IMR-90 (cell line): ENCODE measurements around the gene LAMA2. TPM values are rescaled to one million over a fixed set of nuclear protein-coding genes. Genes with fewer than 3 reads are reported as not detected.

ENCODE experiments used
- ATAC-seq: fragments of 200-7000 bp; cut with Tn5 transposase; 2 replicates; pipeline ENCODE4 v1.9.1; 2020; ENCODE audit warnings: low read depth, mild to moderate bottlenecking, moderate library complexity
- BruUV-seq: library from RNA; stranded (reverse); fragments of 400-500 nt; replicated peaks from 2 replicates; lab custom pipeline; 2021; lab: Mats Ljungman, UMichigan
- CTCF ChIA-PET: fragments of 300-600 bp; formaldehyde crosslinking; extraction: SDS; loops from one replicate; lab custom pipeline; 2021; ENCODE audit warnings: antibody characterized with exemption; lab: Yijun Ruan, JAX
- POLR2A ChIA-PET: fragments of 300-600 bp; sonication (Branson Sonifier 250); formaldehyde crosslinking; loops from one replicate; lab custom pipeline; 2022; ENCODE audit warnings: antibody characterized with exemption; ENCODE audit not compliant: unreplicated experiment; lab: Charles Lee
- DNase-seq: peaks from one replicate; pipeline ENCODE4 v3.0.0; 2013
- H2AFZ ChIP-seq: replicated peaks from 2 replicates; pipeline ENCODE3; 2013; ENCODE audit warnings: low read length, mild to moderate bottlenecking; ENCODE audit not compliant: poor library complexity
- H2AK5ac ChIP-seq: 2 replicates; pipeline ENCODE4 v1.6.1; 2013; ENCODE audit warnings: low read depth, low read length, inconsistent platforms
- H2AK9ac ChIP-seq: replicated peaks from 2 replicates; pipeline ENCODE3; 2013; ENCODE audit warnings: mild to moderate bottlenecking, low read depth, low read length, moderate library complexity; ENCODE audit not compliant: poor library complexity
- H2BK120ac ChIP-seq: 2 replicates; pipeline ENCODE4 v1.6.1; 2013; ENCODE audit warnings: low read depth, low read length, inconsistent platforms
- H2BK15ac ChIP-seq: 3 replicates; pipeline ENCODE4 v1.6.1; 2013; ENCODE audit warnings: low read depth, low read length, inconsistent platforms
- H2BK20ac ChIP-seq: 2 replicates; pipeline ENCODE4 v1.6.1; 2013; ENCODE audit warnings: low read depth, mild to moderate bottlenecking, inconsistent platforms, low read length, moderate library complexity
- H2BK5ac ChIP-seq: 2 replicates; pipeline ENCODE4 v1.6.1; 2013; ENCODE audit warnings: mild to moderate bottlenecking, low read depth, low read length, inconsistent platforms; ENCODE audit not compliant: poor library complexity, severe bottlenecking
- H3K14ac ChIP-seq: replicated peaks from 2 replicates; pipeline ENCODE4 v1.6.1; 2013; ENCODE audit warnings: low read depth, low read length, inconsistent platforms
- H3K18ac ChIP-seq: 2 replicates; pipeline ENCODE4 v1.6.1; 2013; ENCODE audit warnings: low read depth, low read length, control low read depth
- H3K23ac ChIP-seq: 2 replicates; pipeline ENCODE4 v1.6.1; 2013; ENCODE audit warnings: low read depth, low read length, inconsistent platforms
- H3K27ac ChIP-seq: 2 replicates; pipeline ENCODE4 v1.5.1; 2013; ENCODE audit warnings: mild to moderate bottlenecking, control low read depth, low read length; ENCODE audit not compliant: insufficient read depth
- H3K27me3 ChIP-seq: 2 replicates; pipeline ENCODE4 v1.6.1; 2013; ENCODE audit warnings: low read length; ENCODE audit not compliant: control insufficient read depth, insufficient read depth
- H3K36me3 ChIP-seq: 2 replicates; pipeline ENCODE4 v1.6.1; 2013; ENCODE audit warnings: low read length, mixed read lengths; ENCODE audit not compliant: control insufficient read depth, insufficient read depth
- H3K4ac ChIP-seq: 2 replicates; pipeline ENCODE4 v1.6.1; 2013; ENCODE audit warnings: low read depth, low read length, inconsistent platforms
- H3K4me1 ChIP-seq: 2 replicates; pipeline ENCODE4 v1.6.1; 2013; ENCODE audit warnings: low read length, mixed read lengths; ENCODE audit not compliant: control insufficient read depth, insufficient read depth
- H3K4me2 ChIP-seq: 2 replicates; pipeline ENCODE4 v1.6.1; 2013; ENCODE audit warnings: low read depth, mild to moderate bottlenecking, control low read depth, low read length, moderate library complexity
- H3K4me3 ChIP-seq: 2 replicates; pipeline ENCODE4 v1.5.1; 2013; ENCODE audit warnings: low read depth, mild to moderate bottlenecking, control low read depth, low read length, moderate library complexity; ENCODE audit not compliant: insufficient read depth
- H3K56ac ChIP-seq: 2 replicates; pipeline ENCODE4 v1.6.1; 2013; ENCODE audit warnings: low read length, inconsistent platforms; ENCODE audit not compliant: insufficient read depth; ENCODE audit errors: extremely low read depth
- H3K79me1 ChIP-seq, 2 experiments: 2 replicates each; pipeline ENCODE4 v1.6.1; 2013; ENCODE audit warnings: low read length in 2 of 2, inconsistent platforms in 1 of 2, low read depth in 1 of 2
- H3K9ac ChIP-seq: 2 replicates; pipeline ENCODE4 v1.6.1; 2013; ENCODE audit warnings: low read depth, low read length, control low read depth
- H3K9me1 ChIP-seq: 2 replicates; pipeline ENCODE4 v1.6.1; 2013; ENCODE audit warnings: low read length, inconsistent platforms; ENCODE audit not compliant: insufficient read depth
- H3K9me3 ChIP-seq: 2 replicates; pipeline ENCODE4 v1.6.1; 2013; ENCODE audit warnings: low read length; ENCODE audit not compliant: control insufficient read depth, insufficient read depth
- H4K20me1 ChIP-seq: 2 replicates; pipeline ENCODE4 v1.6.1; 2013; ENCODE audit warnings: low read length, inconsistent platforms; ENCODE audit not compliant: insufficient read depth
- H4K5ac ChIP-seq: 2 replicates; pipeline ENCODE4 v1.6.1; 2013; ENCODE audit warnings: mild to moderate bottlenecking, low read depth, low read length, control low read depth
- H4K8ac ChIP-seq, 2 experiments: 2 replicates each; pipeline ENCODE4 v1.6.1; 2013; ENCODE audit warnings: low read depth in 2 of 2, low read length in 2 of 2, control low read depth in 1 of 2, inconsistent platforms in 1 of 2
- H4K91ac ChIP-seq: 2 replicates; pipeline ENCODE4 v1.6.1; 2013; ENCODE audit warnings: low read depth, low read length, inconsistent platforms; ENCODE audit not compliant: insufficient read depth
- MAZ ChIP-seq: IDR thresholded peaks from 2 replicates; pipeline ENCODE4 v1.6.1; 2012; ENCODE audit warnings: low read depth, mild to moderate bottlenecking, low read length, improper control_type of control experiment, moderate library complexity, borderline replicate concordance
- MXI1 ChIP-seq: IDR thresholded peaks from 2 replicates; pipeline ENCODE4 v1.6.1; 2012; ENCODE audit warnings: low read depth, mild to moderate bottlenecking, low read length, moderate library complexity, borderline replicate concordance
- NFE2L2 ChIP-seq: fragments of 150-350 bp; IDR thresholded peaks from 2 replicates; pipeline ENCODE4 v1.6.1; 2016; ENCODE audit warnings: low read depth, mild to moderate bottlenecking, low read length
- RCOR1 ChIP-seq: IDR thresholded peaks from 2 replicates; pipeline ENCODE4 v1.6.1; 2012; ENCODE audit warnings: mild to moderate bottlenecking, low read length, improper control_type of control experiment; ENCODE audit not compliant: insufficient replicate concordance
- RFX5 ChIP-seq: IDR thresholded peaks from 2 replicates; pipeline ENCODE4 v1.8.0; 2012; ENCODE audit warnings: low read depth, mild to moderate bottlenecking, low read length, moderate library complexity
- SMC3 ChIP-seq: fragments of 150-350 bp; IDR thresholded peaks from 2 replicates; pipeline ENCODE4 v1.6.1; 2016; ENCODE audit warnings: low read depth, mild to moderate bottlenecking, antibody characterized with exemption, low read length, moderate library complexity
- WGBS, 2 experiments: methylation state at CpG; one replicate each; pipeline versions ENCODE4 v1.1.5 to v1.1.7; 2013; ENCODE audit warnings: missing lambda C conversion rate in 2 of 2; ENCODE audit not compliant: insufficient read length in 1 of 2; ENCODE audit errors: extremely low coverage in 2 of 2; 5-methylcytosine and 5-hydroxymethylcytosine counted together
- dilution Hi-C: fragments of 300-500 bp; cut with HindIII; formaldehyde crosslinking; loops from one replicate; pipeline ENCODE4 v1.14.3; 2018; ENCODE audit warnings: low sequenced_read_pairs; ENCODE audit not compliant: unreplicated experiment
- in situ Hi-C: fragments of 300-500 bp; cut with MboI; formaldehyde crosslinking; loops from 3 replicates; pipeline ENCODE4 v1.14.3; 2019; ENCODE audit warnings: low sequenced_read_pairs, inconsistent platforms, mixed read lengths
- intact Hi-C: fragments of 100-400 bp; cut with micrococcal nuclease; formaldehyde crosslinking; loops from 2 replicates; pipeline ENCODE4 v1.10.0; 2022
- polyA plus RNA-seq, 3 experiments: library from polyadenylated mRNA; depleted of rRNA; stranded (reverse); fragments of >200 nt; gene quantifications; 2 replicates each; pipeline ENCODE4 v1.2.3, GENCODE V29; 2012; ENCODE audit warnings: low replicate concordance in 1 of 3
- total RNA-seq: library from RNA; depleted of rRNA; stranded (reverse); fragments of >200 nt; gene quantifications from 2 replicates; pipeline ENCODE4 v1.2.3, GENCODE V29; 2012
- TF ChIP-seq, protein P1 (sequence below): fragments of 150-350 bp; IDR thresholded peaks from 2 replicates; pipeline ENCODE4 v1.6.1; 2017; ENCODE audit warnings: mild to moderate bottlenecking, antibody characterized with exemption, low read length, low read depth

The LAMA2 gene
- total and polyA plus RNA-seq, 2 of the 4 experiments (the other 2 are of a cell fraction), result 9.9 to 13.3 TPM

DNA sequence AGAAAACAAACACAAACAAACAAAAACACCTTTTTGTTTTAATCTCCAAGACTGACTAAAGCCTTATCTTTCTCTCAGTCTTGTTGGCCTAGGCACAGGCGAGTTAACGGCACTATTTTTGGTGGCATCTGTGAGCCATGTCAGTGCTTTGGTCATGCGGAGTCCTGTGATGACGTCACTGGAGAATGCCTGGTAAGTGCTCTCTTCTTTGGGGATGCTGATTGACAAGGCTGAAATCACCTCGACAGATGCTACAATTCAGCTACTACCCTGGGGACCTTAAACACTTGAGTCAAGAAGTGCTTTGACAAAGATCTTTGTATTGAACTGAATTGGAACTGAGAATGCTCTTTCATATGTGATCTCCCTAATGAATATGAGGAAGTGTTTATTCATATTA, 384.1 kb downstream of the LAMA2 start:
- H2BK5ac ChIP-seq, result no peak overlapping the region
- H3K23ac ChIP-seq, result no peak overlapping the region
- H3K27me3 ChIP-seq, result no peaks in the 10 kb centered on the region
- intact Hi-C loops, result no loop called here
- WGBS, 2 experiments, result no CpG with 5 or more reads among the region's 5 CpGs
- no peak overlapping the region for H4K91ac ChIP-seq
- no peak overlapping the region for H3K56ac ChIP-seq
- no peak overlapping the region for H3K4me3 ChIP-seq
- DNase-seq (no peak), ATAC-seq (no peak)
- no peak for TF ChIP-seq NFE2L2
- TF ChIP-seq RCOR1, result no peak
- TF ChIP-seq RFX5, result no peak
- TF ChIP-seq, protein P1, sequence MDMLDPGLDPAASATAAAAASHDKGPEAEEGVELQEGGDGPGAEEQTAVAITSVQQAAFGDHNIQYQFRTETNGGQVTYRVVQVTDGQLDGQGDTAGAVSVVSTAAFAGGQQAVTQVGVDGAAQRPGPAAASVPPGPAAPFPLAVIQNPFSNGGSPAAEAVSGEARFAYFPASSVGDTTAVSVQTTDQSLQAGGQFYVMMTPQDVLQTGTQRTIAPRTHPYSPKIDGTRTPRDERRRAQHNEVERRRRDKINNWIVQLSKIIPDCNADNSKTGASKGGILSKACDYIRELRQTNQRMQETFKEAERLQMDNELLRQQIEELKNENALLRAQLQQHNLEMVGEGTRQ, result no peak
- TF ChIP-seq MXI1, result no peak
- TF ChIP-seq MAZ, result no peak
- TF ChIP-seq SMC3, result no peak
- H3K18ac ChIP-seq, result no peak overlapping the region
- no peaks in the 10 kb centered on the region for H3K79me1 ChIP-seq
- no TSS peak for BruUV-seq
- no peak overlapping the region for H2BK20ac ChIP-seq
- H3K4me1 ChIP-seq, result peaks cover 3% of the 10 kb centered on the region; the same call in 1 of the 2 replicates
- no peaks in the 10 kb centered on the region for H4K20me1 ChIP-seq
- no peak overlapping the region for H3K4me2 ChIP-seq
- no peak overlapping the region for H2BK15ac ChIP-seq
- H3K9me3 ChIP-seq, result no peaks in the 10 kb centered on the region
- no peak overlapping the region for H3K14ac ChIP-seq
- H3K9me1 ChIP-seq, result no peaks in the 10 kb centered on the region
- in situ Hi-C loops, result no loop called here
- no peak overlapping the region for H3K4ac ChIP-seq
- H2AFZ ChIP-seq, result no peak overlapping the region
- POLR2A ChIA-PET, result no interaction called here
- H4K5ac ChIP-seq, result no peak overlapping the region
- H4K8ac ChIP-seq, result no peak overlapping the region
- no peak overlapping the region for H3K27ac ChIP-seq
- no peak overlapping the region for H3K9ac ChIP-seq
- CTCF ChIA-PET, result interaction anchor here (0.6 kb wide), 1 partner anchor 103 kb away, joined by 3 read pairs; no protein-coding TSS in a partner anchor
- no peaks in the 10 kb centered on the region; the same call in 1 of the 2 replicates for H3K36me3 ChIP-seq
- H2BK120ac ChIP-seq, result no peak overlapping the region
- H2AK9ac ChIP-seq, result no peak overlapping the region
- dilution Hi-C loops, result no loop called here
- H2AK5ac ChIP-seq, result no peak overlapping the region
